GM18517 (cell line): Measurements from ENCODE around the gene ROBO2.

ENCODE experiments used
- ATAC-seq: cut with Tn5 transposase; IDR thresholded peaks from one replicate; pipeline ENCODE4 v1.9.1; 2021; ENCODE audit warnings: mild to moderate bottlenecking, moderate library complexity; ENCODE audit not compliant: unreplicated experiment

ROBO2 gene

DNA sequence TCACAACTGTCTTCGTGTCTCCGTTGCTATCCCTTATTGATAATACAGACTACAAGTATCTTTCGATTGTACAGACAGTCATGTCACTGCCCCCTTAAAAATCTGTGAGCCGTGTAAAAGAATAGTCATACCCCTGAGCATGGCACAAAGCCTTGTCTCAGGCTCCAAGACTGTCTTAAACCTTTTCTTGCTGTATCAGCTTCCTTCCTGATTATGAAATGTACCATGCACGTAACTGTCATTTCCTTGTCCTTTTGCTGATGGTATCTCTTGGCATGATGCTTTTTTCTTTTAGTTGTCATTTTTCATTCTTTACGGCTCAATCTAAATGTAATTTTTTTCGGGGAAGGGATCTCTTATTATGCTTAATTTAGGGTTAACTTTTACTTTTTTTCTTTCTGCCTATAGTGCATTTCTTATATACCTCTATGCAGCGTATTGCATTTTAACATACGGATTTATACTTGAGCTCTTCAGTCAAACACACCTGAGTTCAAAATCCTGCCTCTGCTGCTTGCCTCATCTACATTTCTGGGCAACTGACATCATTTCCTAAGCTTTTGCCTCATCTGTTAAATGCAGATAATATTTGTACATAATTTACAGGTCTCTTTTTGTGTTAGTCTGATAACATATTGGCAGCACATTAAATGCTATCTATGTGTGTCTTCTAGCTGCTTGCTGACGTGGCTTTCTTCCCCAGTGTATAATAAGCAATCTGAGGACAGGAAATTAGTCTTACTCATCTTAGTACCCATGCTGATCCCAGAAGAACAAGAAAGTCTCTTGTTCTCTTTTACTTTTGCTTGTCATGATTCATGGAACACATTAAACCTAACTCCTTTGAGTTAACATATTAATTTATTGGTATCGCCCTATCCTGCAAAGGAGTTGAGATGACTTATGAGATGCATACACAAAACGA, 57.3 kb downstream of the ROBO2 start:
- ATAC-seq = no peak

DNA sequence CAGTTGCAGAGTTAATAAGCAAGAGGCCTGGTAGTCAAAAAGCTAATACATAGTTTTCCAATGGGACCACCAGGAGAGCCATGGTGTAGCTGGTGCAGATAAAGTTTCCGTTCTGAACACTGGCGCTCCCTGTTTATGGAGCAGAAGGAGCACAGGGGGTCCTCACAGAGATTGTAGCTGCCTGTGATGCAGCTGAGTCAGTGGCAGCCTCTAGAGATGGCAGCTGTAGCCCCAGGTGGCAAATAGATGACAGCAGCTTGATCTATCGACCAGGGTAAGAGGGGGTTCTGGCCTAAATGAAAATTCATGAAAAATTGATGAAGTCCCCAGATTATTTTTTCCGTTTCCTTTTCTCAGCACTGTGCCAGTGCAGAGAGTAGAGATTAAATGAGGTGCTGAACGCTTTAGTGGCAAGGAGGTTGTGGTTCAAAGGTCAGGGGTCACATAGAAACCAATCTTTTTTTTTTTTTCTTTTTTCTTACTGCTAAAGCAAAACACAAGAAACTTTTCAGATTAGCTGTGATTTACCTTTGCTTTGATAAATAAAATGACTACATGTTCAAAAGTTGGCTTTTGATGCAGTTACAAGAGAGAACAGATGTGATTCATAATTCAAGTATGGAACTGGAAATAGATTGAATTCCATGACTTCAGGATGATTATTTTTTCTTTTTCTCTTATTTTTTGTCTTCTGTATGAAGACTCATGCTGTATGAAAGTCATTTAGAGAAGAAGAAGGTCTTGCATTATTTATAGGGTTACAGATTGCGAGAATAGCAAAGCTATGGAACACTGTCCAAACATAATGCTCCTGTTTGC, 63.3 kb downstream of the ROBO2 start:
- no peak for ATAC-seq

DNA sequence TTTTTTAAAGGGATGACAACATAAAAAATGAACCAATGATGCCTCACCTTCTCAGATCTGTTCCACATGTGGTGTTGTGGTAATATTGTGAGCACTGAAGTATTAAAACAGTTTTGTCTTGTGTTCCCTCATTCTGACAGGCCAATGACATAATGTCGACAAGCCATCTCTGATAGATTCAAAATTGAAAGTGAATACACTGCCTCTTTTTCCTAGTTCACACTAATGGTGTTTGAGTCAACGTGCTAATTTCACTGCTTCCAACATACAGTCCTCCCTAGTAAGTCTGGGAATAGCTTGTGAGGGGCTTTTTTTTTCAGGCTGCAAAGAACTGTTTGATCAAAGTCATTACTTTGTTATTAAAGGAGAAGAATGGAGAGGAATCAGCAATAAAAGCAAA, 82.8 kb downstream of the ROBO2 start:
- ATAC-seq = no peak

DNA sequence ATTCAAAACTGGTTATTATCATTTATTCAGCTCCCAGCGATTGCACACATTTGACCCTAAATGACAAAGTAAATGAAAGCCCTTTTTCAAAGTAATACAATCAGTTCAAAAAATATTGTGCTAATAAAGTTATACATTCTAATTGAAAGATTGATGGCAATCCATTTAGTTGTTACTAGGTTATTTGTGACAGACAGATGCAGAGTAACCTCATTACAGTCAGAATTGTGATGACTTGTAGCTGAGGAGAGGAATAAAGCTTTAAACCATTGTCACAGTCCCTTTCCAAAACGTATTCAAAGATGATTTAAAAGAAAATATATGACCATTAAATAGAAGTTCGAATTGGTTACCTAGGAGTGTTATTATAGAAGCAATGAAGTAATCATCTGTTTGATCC, 86.1 kb downstream of the ROBO2 start:
- ATAC-seq = no peak

DNA sequence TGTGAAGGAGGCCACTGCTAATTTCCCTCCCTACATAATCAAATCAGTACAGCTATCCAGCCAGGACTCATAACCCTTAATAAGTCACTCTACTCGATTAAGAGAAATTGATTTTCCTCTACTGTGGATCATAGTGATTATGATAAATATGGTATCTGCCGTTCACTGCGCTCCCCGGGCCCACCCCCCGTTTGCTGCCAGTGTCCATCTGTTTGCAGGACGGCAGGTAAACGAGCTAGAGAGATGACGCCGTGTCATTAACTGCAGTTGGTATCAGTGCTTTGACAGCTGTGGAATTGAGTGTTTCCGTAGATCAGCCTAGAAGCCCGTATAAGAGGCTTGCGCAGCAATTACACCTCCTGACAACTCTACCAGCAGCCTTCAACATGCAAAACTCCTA, 94.9 kb downstream of the ROBO2 start:
- no peak for ATAC-seq

DNA sequence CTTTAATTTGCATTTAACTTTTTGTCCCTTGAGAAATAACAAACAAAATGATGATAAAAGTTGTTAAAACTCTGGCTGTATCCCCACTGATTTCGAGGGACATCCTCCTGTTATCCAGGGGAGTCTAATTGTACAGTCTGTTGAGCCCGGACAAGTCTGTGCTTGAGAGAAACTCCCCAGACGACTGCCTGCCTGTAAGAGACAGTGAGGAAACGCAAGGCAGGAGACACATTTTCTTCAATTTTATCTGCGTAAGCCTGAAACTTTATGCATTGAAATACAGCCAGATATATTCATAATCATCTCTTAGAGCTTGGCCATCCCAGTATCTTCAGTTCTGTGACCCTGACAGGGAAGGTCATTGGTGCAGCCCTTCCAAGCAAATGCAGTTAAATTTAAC, 97.7 kb downstream of the ROBO2 start:
- ATAC-seq = no peak

DNA sequence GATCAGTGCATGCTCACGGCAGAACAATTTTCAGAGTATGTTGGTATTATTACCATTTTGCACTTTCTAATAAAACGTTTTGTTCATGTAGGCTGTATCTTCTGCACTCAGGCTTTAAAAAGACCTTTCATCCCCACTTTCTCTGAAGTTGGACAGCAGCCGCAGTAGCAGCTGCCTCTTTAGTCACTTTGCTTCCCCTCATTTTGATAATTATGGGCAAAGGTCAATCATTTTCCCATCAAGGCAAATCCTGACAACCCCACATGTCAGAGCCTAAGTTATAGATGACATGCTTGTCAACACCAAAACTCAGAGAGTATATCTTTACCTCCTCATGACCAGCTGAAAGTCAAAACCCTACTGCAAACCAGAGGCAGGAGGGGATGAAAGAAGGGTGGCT, 99.7 kb downstream of the ROBO2 start:
- no peak for ATAC-seq

DNA sequence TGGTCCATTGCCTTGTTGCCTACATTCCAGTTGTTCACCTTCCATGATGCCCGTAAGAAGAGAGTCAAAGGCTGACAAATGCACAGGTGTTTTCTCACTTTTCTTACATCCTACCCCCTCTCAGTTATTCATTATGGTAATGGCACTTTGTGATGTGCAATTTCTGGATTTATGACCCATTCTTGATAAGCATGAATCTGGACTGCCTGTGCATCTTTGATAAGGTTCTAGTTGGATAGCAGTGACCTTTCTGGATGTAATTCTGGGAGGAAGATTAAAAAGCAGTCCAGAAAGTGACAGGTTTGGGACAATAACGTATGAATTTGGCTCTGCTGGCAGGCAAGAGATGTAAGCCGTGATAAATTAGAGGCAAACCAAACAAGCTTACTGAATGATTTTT, 101.5 kb downstream of the ROBO2 start:
- ATAC-seq = no peak

DNA sequence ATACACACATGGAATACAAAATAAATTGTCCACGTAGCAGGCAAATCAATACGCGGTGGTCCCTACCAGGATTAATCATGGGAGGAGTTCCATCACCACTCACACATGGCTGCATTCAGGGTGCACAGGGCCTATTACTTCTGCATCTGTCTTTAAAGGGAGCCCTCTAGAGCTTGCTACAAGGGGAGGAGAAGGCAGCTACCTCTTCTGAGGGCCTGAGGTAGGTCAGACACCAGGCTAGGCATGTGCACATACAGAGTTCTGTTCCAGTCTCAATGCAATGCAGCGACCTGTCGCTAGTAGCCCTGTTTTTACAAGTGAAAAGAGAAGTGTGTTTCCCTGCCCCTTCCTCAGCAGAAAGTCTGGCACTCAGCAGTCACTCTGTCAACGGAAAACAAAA, 102.7 kb downstream of the ROBO2 start:
- no peak for ATAC-seq

DNA sequence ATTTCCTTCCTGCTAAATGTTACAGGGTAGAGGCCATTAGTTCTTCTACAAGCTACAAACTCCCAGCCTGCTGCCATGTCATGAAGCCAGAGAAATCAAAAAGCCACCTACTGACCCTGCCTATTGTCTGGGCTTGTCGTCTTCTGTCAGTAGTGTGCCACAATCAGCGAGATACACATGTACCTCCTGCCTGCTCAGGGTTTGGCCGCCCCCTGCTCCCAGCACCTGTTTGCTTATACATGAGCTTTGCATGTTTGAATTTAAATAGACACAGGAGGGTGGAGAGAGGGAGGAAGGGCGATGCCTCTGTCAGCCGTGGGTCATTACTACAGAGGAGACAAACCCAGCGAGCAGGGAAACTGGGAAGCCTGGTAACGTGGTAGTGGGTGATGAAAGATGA, 106.1 kb downstream of the ROBO2 start:
- no peak for ATAC-seq

DNA sequence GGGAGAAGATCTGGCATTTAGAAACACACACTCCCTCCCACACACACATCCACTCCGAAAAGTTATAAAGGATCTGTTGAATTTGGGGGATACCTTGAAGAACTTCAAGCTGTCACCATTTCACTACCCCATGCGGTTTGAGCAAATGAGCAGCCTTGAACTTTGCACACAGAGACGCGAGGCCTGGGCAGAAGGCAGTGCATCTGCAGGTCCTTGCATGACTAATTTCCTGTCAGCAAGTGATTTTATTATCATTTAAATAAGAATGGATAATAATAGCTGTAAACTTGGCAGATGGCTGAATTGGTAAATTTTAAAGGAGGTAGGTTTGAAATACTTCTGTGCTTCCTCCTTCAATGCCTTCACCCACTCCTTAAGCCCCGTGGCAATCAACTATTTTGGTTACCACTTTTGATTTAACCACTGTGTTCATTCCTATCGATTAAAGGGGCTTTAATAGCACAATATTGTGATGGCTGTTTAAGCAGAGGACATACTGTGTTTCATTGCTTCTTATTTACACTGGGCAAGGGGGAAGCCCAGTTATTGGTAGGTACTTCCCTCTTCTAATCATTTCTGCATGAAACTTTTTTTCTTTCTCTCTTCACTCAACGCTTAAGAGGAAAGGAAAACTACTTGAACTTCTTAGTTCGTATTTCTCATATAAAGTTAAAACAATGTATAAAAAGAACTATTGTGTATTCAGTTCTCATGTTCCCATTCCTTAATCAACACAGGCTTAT, 108.1 kb downstream of the ROBO2 start:
- ATAC-seq = no peak

DNA sequence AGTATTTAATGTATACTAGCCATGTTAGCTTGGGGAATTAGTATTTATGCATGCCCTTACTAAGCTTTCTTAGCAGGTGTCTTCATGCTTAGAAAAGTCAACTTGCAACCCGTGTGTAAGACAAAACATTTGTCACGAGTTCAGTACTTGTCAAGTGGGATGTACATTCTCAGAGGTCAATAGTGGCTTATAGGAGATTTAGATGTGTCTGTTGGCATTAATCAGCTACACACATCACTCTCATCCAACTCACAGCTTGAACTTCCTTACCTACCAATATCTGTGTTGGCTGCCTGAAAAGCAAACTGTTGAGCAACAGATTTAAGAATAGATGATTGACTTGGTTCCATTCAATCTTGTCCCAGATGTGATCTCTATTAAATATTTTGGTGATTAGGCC, 109.5 kb downstream of the ROBO2 start:
- no peak for ATAC-seq

DNA sequence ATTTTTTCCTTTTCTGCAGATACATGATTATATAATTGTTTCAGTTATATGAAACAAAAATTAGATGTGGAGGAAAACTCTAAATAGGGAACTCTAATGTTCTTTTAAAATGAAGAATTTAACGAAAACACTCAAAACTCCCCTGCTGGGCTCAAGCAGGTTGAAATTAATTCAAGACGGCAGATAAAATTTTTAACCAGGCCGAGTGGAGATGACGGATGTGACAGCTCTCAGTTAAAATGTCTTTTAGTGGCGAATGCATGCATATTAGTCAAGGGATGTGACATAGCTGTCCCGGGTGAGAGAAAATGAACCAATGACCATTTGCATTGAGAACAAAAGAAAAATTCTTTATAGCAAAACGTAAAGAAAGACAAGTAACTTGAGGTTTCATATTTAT, 110.1 kb downstream of the ROBO2 start:
- no peak for ATAC-seq

DNA sequence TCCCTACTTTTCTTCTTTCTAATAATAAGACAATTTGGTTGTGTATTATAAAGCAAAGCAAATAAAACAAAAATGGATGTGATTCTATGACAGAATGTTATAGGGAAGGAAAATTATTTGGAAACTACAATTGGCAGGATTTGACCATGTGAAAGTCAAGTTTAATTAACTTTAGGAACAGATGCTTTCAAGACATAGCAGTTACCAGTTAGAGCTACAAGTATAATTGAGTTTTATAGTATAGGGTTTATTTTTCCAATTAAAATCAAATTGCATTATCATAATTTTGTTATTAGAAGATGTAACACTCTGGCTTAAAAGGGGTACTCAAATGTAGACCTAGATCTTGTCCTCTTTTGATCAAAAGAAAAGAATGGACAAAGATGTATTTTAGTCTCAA, 110.9 kb downstream of the ROBO2 start:
- no peak for ATAC-seq

DNA sequence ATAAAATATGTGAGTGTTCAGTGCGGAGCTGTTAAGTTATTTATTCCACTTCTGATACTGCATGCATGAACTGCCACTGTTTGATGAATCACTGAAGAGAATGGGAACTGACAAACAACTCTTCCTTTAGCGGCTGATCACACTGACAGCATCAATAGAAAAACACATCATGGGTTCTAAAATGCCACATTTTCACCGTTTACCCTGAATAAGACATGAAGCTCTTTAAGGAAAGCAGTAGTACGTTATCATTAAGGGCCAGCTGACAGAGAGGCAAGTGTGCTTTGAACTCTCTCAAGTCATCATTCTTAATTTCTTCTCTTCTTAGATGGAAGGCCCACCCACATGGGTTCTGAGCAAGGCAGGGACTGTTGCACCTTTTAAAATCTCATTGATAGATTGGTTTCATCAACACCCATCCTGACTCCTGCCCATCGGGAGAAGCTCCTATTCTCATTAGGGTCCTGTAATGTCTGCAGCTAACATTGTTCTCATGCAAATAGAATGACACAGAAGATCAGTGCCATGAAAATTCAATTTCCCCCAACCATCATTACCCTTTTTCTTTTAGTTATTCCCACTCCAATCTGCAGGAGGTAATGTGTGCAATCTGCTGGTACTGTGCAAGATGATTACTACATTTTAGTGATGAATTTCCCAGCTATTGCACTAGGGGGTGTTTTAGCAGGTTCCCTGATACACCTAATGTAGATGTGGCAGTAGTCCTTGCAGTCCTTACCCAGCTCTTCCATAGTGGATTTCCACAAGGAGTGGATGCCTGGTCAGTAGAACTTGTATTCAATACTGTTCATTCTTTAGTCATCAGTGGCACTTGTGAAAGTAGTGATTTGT, 119.1 kb downstream of the ROBO2 start:
- ATAC-seq = no peak

DNA sequence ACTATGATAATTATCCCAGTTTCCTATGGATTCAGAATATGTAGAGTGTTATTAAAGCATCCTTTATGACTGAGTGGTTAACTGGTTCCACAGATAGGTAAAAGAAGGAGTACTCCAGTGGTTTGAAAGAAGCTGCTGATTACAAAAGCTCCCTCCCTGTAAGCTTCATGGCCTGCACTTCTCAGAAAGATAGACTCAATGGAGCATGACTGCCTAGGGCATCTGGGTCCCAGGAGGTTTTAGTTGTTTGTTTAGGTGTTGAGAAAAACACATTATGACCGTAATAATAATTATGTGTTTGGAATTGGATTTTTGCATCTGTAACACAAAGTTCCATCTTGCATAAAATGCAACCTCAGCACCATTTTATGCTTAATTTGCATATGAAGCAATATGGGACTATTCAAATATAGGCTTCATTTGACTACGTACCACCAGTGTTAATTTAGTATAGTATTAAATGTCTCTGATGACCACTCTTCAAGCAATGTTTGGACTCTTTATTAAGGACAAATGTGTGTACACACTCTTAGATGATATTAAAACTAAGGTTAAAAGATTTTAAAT, 121.1 kb downstream of the ROBO2 start:
- no peak for ATAC-seq

DNA sequence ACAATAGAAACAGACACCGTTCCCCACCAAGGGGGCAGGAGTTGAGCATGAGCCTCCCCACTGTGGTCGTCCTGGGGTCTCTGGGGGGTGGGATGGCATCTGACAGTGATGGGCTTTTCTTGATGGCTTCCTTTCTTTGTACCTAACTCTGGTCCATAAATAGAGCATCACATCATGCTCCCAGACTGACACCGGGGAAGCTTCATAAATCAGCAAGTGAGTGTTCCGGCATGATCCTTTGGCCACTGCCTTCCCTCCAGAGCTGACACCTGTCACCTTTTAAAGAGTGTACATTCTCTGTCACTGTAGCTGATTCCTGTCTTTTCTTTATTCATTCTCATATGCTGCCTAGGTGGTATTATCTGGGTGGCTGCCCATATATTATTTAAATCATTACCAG, 129.9 kb downstream of the ROBO2 start:
- ATAC-seq = no peak

DNA sequence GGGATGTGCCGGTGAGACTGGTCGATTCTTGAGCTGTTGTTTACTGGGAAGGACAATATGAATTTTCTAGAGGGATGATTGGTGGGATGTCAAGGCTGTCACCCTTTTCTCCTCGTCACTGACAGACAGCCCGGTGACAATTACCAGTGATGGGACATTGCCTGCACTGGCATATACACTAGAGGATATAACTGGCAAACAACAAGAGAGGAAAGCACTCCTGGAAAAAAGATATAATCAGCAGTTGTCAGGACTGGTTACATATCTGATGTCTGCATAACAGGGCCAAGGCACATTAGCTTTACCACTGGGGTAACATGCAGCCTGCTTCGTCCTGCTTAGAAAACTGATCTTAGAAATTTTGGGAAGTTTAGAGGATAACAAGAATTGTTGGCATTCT, 131.1 kb downstream of the ROBO2 start:
- no peak for ATAC-seq

DNA sequence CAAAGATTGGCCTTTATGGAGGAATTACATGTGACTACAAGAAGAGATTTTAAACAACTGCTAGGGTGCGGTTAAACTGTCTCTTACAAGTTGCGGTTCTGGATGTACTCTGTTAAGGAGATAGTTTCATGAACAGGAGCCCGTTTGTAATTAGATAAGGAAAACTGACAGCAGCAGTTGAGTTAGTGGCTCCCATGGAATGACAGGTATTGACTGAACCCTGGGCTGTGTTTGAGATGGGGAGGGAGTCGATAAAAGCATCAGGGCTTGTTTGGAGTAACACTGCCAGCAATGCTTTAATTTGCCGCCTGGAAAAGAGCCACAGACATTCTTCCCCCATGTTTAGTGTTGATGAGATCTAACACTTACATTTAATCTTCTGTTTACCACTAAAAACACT, 139.9 kb downstream of the ROBO2 start:
- no peak for ATAC-seq

DNA sequence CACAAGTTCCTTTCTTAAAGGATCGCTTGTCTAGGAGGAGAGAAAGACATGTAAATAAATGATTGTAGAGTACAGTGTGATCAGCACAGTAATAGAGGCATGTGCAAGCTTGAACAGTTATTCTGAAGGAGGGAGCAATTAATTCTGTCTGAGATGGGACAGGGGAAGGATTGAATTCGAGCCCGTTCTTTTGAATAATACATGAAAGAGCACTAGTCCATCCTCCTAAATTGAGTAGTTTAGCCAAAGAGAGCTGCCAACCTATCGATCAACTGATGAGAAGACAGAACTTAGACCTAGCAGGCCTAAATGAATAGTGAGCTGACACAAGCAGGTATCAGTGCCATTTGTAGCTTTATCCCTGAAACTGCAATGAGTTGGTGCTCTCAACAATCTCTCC, 142.4 kb downstream of the ROBO2 start:
- no peak for ATAC-seq
